Stimulated activated naive CD4-positive, alpha-beta T cell treated with Interleukin-2 at 50 U/mL for 16 hours (primary cell): ENCODE data around the gene C11orf71.

Experiments
- DNase-seq: peaks from one replicate; lab custom pipeline; 2025; lab: John Stamatoyannopoulos, UW

Gene C11orf71

DNA sequence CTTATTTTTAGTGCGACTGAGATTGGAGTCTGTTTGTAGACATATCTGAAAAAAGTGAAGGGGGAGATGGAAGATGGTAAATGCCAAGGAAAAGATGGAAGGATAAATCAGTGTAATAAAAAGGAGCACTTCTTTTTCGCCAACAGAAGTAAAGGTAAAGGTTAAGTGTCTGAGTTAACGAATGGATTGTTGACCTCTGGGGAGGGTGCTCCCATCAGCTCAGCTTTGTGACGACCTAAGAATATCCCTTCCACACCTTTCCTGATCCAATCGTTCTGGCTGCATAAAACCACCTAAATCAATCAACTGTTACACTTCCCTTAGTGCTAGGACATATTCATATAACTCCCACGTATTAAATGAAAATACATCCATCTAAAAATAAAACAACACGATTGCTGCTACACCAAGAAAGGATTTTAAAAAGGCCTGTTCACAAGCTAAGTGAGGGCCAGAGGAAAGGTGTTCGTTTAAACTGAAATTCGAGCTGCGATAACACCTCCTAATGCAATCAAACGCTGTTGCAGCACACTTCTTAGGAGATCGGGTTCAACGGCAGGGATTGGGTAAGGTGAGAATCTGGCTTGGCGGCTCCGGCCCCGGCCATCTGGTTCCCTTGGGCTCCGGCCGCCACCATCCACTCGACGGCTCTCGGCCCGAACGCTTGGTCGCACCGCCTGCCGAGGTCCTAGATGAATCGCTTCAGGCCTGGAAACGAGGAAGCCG, 658 bp downstream of the C11orf71 start:
- no peak for DNase-seq

GRCh38 chr11:114398303-114398920, 1.9 kb downstream of the C11orf71 start:
- no peak for DNase-seq

- DNase-seq: no peak
These were observed 2.8 kb downstream of the C11orf71 start for GRCh38 chr11:114397349-114397982.

DNA sequence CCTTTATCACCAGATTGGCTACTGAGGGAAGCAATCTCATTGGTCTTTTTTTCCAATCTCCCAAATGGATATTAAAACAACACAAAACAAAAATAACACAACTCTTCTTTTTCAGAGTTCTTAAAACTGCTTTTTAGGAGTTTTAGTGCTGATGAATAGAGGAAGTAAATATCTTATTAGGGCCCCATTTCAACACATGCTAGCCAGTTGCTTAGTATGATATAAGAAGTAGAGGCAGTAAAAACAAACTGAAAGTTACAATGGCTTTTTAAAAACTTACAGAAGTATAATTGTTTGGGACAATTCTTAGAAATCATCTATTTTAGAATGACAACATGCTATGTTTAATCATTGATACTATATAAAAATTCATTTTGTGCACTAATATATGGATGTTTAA, 3.4 kb downstream of the C11orf71 start:
- no peak for DNase-seq

- DNase-seq: no peak
These were observed 4.6 kb downstream of the C11orf71 start for GRCh38 chr11:114395736-114396135.

DNA sequence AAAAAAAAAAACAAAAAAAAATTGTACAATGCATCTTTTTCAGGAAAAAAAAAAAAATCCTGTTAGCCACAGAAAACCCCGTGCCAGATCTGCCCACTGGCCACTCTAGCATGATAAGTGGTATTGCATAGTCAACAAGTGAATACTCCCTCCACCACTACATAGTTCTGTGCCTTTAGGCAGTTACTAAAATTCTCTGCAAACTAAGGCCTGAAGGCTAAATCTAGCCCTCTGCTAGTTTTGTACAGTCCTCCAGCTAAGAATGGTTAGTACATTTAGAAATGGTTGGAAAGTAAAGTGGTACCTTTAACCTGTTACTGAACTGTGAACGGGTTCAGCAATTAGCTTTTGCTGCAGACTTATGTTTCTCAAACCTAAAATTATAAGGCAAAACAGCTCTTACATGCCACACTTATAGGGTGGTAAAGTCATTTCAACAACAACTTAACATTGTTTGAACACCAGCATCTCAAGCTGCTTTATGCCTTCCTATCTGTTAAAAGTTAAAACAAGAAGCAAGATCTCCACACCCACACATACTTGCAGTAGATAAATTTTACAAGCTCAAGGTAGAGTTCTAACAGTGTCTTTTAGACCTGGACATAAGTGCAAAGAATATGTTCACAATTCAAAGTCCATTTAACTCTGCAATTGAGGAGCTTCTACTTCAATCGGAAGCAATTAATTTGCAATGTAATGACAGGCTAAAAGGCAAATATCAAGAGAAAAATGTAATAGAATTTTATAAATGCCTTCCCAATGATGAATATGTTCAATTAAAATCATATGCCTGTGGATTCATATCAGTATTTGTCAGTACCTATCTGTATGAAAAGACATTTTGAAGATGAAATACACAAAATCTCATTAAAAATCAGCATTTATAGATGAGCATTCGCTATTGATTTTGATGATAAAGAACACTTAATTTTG, 7.3 kb downstream of the C11orf71 start:
- DNase-seq: no peak

DNA sequence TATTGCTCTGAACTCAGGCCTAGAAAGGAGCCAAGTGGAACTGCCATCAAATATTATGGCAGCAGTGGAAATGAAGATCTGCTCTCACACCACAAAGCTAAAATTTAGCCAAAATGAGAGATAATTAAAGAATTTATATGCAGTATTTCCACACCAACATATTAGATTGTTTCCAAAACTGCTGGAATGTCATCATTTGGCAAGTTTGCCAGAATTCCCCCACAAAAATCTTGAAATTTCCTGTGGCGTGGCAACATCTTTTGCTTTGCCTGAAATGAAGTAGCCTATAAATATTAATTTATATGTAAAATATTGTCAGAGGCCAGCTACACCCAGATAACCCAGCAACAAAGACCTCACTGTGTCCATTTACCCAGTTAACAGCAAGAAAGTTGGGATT, 13.8 kb downstream of the C11orf71 start:
- no peak for DNase-seq

- no peak for DNase-seq
These were observed 14.2 kb downstream of the C11orf71 start for GRCh38 chr11:114386131-114386530.

- no peak for DNase-seq
These were observed 15.8 kb downstream of the C11orf71 start for GRCh38 chr11:114384487-114384886.

DNA sequence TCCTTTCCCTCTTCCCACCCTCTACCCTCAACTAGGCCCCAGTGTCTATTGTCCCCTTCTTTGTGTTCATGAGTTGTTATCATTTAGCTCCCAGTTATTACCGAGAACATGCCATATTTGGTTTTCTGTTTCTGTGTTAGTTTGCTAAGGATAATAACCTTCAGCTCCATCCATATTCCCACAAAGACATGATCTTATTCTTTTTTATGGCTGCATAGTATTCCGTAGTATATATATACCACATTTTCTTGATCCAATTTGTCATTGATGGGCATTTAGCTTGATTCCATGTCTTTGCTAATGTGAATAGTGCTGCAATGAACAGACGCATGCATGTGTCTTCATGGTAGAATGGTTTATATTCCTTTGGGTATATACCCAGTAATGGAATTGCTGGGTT, 17.8 kb downstream of the C11orf71 start:
- DNase-seq: no peak

DNA sequence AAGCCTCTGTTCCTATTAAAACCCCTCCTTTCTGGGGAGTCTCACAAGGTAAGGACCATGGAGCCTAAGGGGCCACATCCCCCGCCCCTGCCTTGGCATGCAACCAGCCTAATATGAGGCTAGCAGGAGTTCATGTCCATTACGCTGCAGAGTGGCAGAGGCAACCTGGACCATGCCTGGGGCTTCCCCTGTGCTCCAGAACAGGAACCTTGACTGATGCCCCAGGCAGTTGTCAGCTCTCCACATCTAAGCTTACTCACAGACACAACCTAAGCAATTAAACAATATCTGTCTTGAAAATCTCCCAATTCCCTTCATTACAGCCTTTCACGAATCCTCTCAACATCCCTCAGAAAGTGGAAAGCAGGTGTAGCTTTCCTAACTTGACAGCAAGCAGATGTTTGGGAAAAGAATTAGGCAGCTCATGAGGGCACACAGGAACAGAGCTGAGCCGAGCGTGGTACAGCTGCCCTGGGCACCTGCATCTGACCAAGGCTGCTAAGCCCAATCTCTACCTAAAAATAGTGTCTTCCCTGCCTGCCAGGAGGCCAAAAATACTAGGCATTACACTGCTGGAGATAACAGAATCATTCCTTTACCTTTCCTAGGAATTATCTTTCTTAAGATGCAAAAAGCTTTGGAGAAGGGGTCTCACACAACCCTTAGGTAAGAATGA, 20.8 kb downstream of the C11orf71 start:
- no peak for DNase-seq

GRCh38 chr11:114377612-114378267, 22.6 kb downstream of the C11orf71 start:
- no peak for DNase-seq

DNA sequence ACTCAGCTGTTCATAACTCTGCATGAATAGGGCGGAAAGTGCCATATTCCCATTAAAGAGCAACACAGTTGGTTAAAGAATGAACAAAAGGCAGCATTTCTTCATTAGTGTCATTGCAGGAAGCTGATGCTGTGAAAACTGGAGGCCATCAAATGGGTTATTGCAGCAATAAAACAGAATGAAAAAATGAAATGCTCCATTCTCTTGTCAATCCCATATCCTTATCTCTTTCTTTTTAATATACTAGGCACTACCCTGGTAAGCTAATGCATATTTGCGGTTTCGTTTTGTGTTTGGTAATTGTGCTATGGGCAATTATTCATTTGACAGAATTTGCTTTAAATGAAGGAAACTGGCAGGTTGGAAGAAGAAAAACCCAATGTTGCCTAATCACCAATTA, 25.3 kb downstream of the C11orf71 start:
- DNase-seq: no peak

GRCh38 chr11:114368918-114369680, 31.2 kb downstream of the C11orf71 start:
- DNase-seq: no peak

- DNase-seq: no peak
These were observed 32.9 kb downstream of the C11orf71 start for GRCh38 chr11:114367244-114367957.

DNA sequence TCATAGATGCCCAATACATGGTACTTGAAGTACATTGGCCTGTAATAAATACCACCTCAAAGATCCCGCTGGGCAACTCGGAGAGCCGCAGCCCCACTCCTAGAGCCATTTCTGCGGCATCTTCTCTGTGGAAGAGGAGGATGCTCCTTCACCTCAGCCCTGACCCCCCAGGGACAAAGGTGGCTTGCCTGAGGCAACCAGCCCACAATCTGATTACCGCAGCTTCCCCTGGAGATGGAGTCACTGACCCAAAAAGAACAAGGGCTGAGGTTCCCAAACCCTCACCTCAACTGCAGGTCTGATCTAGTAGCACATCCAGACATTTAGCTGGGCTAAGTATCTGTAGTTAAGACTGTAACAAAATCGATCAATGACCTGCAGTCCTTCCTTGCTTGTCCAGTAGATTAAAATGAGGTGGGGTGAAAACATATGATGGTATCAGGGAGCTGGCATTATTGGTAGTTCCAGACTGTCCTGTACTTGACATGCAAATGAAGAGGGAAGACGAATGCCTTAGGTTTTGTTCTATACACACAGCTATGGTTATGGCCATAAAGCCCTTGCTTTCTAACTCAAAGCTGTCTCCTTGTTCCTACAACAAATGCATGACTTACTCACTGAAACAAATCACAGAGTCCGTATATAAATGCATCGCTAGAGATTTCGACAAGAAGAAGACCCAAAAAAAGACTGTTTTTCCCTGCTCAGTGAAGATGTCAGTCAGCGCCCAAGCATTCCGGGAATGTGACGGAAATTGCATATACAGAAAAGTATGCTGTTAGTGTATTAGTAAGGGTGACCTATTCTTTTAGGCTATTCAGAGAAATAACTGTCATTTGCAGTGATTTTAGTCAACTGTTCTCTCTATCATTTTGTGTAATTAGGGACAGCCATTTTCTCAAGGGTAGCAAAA, 33.7 kb downstream of the C11orf71 start:
- DNase-seq: no peak

- DNase-seq: no peak
These were observed 37.4 kb downstream of the C11orf71 start for GRCh38 chr11:114362958-114363357.

DNA sequence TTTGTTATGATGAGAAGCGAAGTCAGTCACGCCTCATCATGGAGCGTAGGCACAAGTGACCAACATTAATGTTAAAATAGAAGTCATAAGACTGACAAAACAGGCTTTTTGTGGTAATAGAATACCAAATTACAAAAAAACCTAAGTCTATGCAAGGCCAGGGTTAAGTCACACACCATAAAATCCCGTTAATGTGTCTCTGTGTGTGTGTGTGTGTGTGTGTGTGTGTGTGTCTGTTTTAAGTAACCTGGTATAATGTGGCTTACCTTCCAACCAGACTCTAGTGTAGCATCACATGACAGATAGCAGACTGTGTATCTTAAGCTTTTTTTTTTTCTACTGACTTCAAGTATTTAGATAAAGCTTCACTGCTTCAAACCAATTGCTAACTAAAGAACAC, 38.0 kb downstream of the C11orf71 start:
- no peak for DNase-seq

DNA sequence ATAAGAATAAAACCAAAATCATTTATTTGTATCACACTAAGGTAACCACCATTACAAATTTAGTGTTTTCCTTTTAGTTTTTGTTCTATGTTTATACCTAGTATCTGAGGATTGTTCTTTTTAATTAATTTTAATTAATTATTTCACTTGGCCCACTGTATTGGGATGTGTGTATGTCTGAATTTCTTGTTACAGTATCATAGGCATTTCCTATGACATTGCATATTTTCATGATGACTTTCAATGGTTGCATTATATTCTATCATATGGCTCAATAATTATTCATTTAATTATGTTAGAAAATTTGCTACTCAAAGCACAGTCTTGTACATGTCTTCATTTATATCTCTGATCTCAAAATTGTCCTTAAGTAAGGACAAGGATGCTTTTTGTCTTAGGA, 41.0 kb downstream of the C11orf71 start:
- DNase-seq: no peak
